Type B pancreatic cell (in vitro differentiated cells): Measurements from ENCODE around the gene ABCC12. TPM values are rescaled to one million over a fixed set of nuclear protein-coding genes. Genes with fewer than 3 reads are reported as not detected.

Experiments used
- DNase-seq: peaks from one replicate; pipeline ENCODE4 v3.0.0; 2021; ENCODE audit warnings: mixed read lengths; ENCODE audit not compliant: unreplicated experiment; ENCODE audit errors: extremely low spot score
- H3K27ac Mint-ChIP-seq: 2 replicates; pipeline ENCODE4 v1.8.0; 2021; ENCODE audit warnings: mild to moderate bottlenecking, mixed read lengths
- H3K27me3 Mint-ChIP-seq: 2 replicates; pipeline ENCODE4 v1.8.0; 2021; ENCODE audit warnings: mixed read lengths
- H3K36me3 Mint-ChIP-seq: 2 replicates; pipeline ENCODE4 v1.8.0; 2021; ENCODE audit warnings: mixed read lengths
- H3K4me1 Mint-ChIP-seq: one replicate; pipeline ENCODE4 v1.8.0; 2021; ENCODE audit warnings: mixed read lengths; ENCODE audit not compliant: unreplicated experiment
- H3K4me3 Mint-ChIP-seq: 2 replicates; pipeline ENCODE4 v1.8.0; 2021; ENCODE audit warnings: mild to moderate bottlenecking, mixed read lengths
- H3K9me3 Mint-ChIP-seq: 2 replicates; pipeline ENCODE4 v1.8.0; 2021; ENCODE audit warnings: mixed read lengths
- total RNA-seq: library from RNA; stranded (reverse); gene quantifications from 2 replicates; pipeline ENCODE4 v1.2.1, GENCODE V29; 2021; ENCODE audit warnings: low replicate concordance
- TF ChIP-seq, protein P1 (sequence below): fragments of 200-600 bp; sonication (generic); conservative IDR thresholded peaks from 2 replicates; pipeline ENCODE4 v1.5.0; 2021; ENCODE audit warnings: antibody characterized with exemption, mild to moderate bottlenecking

Gene ABCC12
- total RNA-seq, 1 donor from 2014 or later = 0.10 TPM

DNA sequence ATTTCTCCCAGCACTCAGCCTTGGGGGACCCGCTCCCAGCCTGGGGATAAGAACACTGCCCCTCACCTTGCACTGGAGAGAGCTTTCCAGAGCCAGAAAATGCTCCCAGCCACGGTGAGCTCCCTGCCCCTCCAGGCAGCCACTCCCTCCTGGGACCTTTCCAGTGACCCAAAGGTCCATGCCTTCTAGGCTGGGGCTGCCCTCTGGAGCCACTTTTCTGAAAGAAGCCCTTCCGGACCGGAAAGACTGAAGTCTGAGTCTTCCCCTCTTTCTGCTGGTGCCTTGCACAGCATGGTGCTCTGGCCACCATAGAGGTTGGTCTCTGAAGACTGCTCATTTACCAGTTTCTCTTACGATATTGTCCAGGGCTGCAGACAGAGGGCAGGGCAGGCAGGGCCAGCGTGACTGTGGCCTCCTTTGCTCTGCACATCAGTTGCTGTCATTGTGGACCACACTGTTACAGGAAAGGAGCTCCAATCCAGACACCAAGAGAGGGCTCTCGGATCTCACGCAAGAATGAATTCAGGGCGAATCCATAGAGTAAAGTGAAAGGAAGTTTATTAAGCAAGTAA is 7.1 kb upstream of the ABCC12 start:
- Mint-ChIP-seq H3K27me3 (peaks cover 3% of the 10 kb centered on the region), H3K9me3 (no peaks in the 10 kb centered on the region), H3K36me3 (no peaks in the 10 kb centered on the region), H3K27ac (no peak overlapping the region), H3K4me1 (peaks cover 19% of the 10 kb centered on the region), H3K4me3 (no peak overlapping the region)
- no peak for DNase-seq
- TF ChIP-seq, protein P1, sequence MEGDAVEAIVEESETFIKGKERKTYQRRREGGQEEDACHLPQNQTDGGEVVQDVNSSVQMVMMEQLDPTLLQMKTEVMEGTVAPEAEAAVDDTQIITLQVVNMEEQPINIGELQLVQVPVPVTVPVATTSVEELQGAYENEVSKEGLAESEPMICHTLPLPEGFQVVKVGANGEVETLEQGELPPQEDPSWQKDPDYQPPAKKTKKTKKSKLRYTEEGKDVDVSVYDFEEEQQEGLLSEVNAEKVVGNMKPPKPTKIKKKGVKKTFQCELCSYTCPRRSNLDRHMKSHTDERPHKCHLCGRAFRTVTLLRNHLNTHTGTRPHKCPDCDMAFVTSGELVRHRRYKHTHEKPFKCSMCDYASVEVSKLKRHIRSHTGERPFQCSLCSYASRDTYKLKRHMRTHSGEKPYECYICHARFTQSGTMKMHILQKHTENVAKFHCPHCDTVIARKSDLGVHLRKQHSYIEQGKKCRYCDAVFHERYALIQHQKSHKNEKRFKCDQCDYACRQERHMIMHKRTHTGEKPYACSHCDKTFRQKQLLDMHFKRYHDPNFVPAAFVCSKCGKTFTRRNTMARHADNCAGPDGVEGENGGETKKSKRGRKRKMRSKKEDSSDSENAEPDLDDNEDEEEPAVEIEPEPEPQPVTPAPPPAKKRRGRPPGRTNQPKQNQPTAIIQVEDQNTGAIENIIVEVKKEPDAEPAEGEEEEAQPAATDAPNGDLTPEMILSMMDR = no peak

DNA sequence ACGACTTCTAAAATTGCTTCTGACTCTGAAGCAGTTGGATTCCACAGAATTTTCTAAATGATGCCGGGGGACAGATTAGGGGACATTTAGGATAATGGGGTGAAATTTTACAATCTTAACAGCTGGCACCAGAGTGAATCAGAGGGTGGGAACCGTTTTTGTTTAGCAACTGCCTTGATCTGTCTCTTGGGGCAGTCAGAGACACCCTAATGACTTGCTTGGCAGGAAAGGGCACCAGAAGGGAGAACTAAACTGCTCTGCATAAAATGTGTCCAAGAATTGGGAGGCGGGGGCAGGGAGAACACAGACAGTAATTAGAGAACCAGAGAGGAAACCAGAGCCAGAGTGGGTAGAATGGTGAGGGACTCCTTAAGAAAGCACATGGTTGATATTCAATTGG is 6.1 kb upstream of the ABCC12 start:
- TF ChIP-seq, protein P1 = no peak
- Mint-ChIP-seq H3K4me1 (peaks cover 19% of the 10 kb centered on the region), H3K27me3 (peaks cover 5% of the 10 kb centered on the region), H3K4me3 (no peak overlapping the region), H3K27ac (no peak overlapping the region), H3K9me3 (no peaks in the 10 kb centered on the region), H3K36me3 (no peaks in the 10 kb centered on the region)
- no peak for DNase-seq

DNA sequence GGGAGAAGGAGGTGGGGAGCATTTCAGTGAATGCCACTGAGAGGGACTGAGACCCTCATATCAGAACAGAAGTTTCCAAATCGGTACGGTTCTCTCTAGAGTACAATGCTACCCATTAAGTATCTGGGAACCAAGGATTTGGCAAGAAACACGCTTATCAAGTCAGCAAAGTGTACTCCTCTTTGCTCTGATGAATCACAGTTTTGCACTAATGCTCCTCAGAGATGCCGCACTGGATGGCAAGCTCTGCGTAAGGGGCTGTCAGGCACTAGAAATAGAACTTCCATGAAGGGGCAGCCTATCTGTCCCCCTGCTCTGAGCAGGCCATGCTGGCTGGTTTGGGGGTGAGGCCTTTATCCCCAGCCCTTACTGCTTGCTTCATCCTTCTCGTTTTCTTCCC is 4.8 kb upstream of the ABCC12 start:
- Mint-ChIP-seq H3K4me1 (peaks cover 15% of the 10 kb centered on the region), H3K27ac (no peak overlapping the region), H3K36me3 (no peaks in the 10 kb centered on the region), H3K27me3 (peaks cover 9% of the 10 kb centered on the region), H3K4me3 (no peak overlapping the region), H3K9me3 (no peaks in the 10 kb centered on the region)
- TF ChIP-seq, protein P1 = no peak
- no peak for DNase-seq

DNA sequence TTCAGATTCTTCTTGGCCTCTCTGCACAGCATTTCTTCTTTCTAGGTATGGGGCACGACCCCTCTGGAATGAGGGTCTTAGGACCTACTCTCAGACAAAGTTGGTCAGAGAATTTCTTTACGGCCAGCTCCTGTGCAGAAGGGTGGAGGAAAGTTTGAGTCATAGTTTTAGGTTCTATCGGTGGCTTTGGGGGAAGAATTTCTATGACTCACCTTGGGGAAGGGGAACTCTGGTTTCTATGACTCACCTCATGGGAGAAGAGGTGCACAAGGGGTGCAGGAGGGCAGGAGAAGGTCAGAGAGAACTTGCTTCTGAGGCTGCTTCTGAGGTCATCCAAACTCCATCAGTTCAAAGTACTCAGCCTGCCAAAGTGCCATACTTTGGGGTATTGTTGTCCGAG is 2.5 kb upstream of the ABCC12 start:
- DNase-seq = no peak
- H3K36me3 Mint-ChIP-seq = no peaks in the 10 kb centered on the region
- TF ChIP-seq, protein P1 = no peak
- H3K27ac Mint-ChIP-seq = no peak overlapping the region
- H3K4me1 Mint-ChIP-seq = peaks cover 7% of the 10 kb centered on the region
- H3K4me3 Mint-ChIP-seq = no peak overlapping the region
- H3K27me3 Mint-ChIP-seq = peaks cover 15% of the 10 kb centered on the region
- H3K9me3 Mint-ChIP-seq = no peaks in the 10 kb centered on the region

DNA sequence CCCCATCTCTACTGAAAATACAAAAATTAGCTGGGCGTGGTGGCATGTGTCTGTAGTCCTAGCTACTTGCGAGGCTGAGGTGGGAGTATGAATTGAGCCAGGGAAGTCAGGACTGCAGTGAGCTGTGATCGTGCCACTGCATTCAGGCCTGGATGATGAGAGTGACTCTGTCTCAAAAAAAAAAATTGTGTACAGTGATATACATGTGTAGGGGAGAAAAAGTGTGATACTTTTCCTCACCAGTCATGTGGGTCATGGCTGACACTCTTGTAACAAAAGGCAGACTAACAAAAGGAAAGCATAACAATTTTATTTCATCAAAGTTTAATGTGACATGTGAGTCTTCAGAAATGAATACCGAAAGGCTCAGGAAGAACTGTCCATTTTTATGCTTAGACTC is 2.0 kb upstream of the ABCC12 start:
- Mint-ChIP-seq H3K27me3 (peaks cover 15% of the 10 kb centered on the region), H3K9me3 (no peaks in the 10 kb centered on the region), H3K4me3 (no peak overlapping the region), H3K36me3 (no peaks in the 10 kb centered on the region), H3K4me1 (peaks cover 7% of the 10 kb centered on the region), H3K27ac (no peak overlapping the region)
- DNase-seq = no peak
- TF ChIP-seq, protein P1 = no peak

DNA sequence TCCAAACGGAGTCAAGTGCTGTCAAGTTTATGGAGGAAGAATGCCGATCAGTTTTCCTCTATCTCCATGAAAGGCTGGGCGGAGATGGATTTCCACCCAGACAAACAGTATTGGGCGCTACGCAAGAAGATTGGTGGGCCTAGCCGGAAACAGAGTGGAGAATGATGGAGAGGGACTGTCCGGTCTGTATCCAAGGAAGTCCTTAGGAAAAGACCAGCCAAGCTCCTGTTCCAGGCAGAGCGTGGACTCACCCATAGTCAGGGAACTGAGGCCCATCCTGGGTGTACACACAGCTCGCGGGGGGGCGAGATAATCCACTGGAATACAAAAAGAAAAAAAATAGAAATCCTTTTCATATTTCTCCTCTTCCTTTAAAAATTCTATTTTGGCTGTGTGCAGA is 1.5 kb upstream of the ABCC12 start:
- Mint-ChIP-seq H3K4me1 (peaks cover 7% of the 10 kb centered on the region), H3K36me3 (no peaks in the 10 kb centered on the region), H3K27ac (no peak overlapping the region), H3K27me3 (peaks cover 15% of the 10 kb centered on the region), H3K4me3 (no peak overlapping the region), H3K9me3 (no peaks in the 10 kb centered on the region)
- DNase-seq = no peak
- TF ChIP-seq, protein P1 = no peak
